ENCODE results near the gene VSTM2A.

The VSTM2A gene

GRCh38 chr7:54545241-54545563 lies 3.0 kb downstream of the VSTM2A start:
- DNase-seq (ENCODE audit: extremely low spot score): no peak
- TF ChIP-seq, protein P1, sequence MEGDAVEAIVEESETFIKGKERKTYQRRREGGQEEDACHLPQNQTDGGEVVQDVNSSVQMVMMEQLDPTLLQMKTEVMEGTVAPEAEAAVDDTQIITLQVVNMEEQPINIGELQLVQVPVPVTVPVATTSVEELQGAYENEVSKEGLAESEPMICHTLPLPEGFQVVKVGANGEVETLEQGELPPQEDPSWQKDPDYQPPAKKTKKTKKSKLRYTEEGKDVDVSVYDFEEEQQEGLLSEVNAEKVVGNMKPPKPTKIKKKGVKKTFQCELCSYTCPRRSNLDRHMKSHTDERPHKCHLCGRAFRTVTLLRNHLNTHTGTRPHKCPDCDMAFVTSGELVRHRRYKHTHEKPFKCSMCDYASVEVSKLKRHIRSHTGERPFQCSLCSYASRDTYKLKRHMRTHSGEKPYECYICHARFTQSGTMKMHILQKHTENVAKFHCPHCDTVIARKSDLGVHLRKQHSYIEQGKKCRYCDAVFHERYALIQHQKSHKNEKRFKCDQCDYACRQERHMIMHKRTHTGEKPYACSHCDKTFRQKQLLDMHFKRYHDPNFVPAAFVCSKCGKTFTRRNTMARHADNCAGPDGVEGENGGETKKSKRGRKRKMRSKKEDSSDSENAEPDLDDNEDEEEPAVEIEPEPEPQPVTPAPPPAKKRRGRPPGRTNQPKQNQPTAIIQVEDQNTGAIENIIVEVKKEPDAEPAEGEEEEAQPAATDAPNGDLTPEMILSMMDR (IDR thresholded peaks at IDR 0.05; ENCODE audit: control extremely low read depth, extremely low read depth, low read depth, missing control alignments): no peak
- ChIA-PET POLR2A (no interaction called here), CTCF (no interaction called here)

- ChIA-PET CTCF (no interaction called here), POLR2A (no interaction called here)
- no peak for DNase-seq (ENCODE audit: extremely low spot score)
- TF ChIP-seq, protein P1 (IDR thresholded peaks at IDR 0.05; ENCODE audit: control extremely low read depth, extremely low read depth, low read depth, missing control alignments): no peak
Measured at GRCh38 chr7:54546081-54546985, 4.2 kb downstream of the VSTM2A start.

DNA sequence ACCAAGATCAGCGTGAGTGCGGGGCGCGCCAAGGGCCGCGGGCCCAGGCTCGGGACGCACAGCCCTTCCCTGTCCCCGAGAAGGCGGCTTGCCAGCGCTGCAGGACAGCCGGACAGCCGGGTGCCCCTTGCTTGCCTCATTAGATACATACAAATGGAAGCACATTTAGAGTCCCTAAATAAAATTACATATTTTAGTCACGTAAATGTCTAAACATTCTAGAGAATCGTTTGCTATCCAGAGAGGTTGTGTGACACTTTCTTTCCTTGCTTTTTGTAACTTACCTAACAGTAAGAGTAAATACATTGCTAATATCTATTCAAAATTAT lies 4.8 kb downstream of the VSTM2A start:
- POLR2A ChIA-PET: no interaction called here
- TF ChIP-seq, protein P1 (IDR thresholded peaks at IDR 0.05; ENCODE audit: control extremely low read depth, extremely low read depth, low read depth, missing control alignments): no peak
- CTCF ChIA-PET: no interaction called here
- no peak for DNase-seq (ENCODE audit: extremely low spot score)

DNA sequence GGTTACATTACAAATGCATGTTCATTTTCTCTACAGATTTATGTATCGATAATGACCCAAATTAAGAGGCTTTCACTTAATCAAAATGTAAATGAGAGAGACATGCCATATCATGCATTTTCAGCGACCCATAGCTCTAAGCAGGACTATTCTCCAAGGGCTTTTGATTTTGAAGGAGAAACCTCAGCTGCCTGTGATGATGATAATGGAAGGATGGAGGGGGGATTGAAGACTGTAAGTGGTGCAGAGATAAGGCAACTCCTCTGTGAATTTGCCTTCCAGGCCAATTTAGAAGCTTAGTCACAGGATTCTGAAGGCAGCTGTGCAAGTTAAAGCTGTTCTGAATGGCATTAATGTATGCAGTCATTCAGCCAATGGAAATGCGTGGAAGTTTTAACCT lies 8.3 kb downstream of the VSTM2A start:
- TF ChIP-seq, protein P1 (IDR thresholded peaks at IDR 0.05; ENCODE audit: control extremely low read depth, extremely low read depth, low read depth, missing control alignments): no peak
- POLR2A ChIA-PET: no interaction called here
- CTCF ChIA-PET: no interaction called here

DNA sequence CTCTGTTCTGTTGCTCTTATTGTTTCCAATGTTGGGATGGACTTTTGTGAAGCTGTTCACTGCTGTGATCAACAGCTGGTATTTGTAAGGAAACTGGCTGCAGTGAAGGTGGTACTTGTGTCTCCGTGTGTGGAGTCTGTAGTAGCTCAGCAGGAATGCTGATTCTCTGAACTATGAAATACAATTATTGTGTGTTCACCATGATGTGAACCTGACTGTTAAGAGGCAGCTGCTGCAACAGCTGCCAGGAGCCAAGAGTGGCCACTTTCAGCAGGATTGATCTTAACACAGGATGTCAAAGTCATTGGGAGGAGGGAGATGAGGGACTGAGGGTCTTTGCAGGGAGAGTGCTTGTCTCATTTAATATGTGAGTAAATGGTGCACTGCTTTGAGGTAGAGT lies 13.9 kb downstream of the VSTM2A start:
- DNase-seq (ENCODE audit: extremely low spot score): no peak
- TF ChIP-seq, protein P1 (IDR thresholded peaks at IDR 0.05; ENCODE audit: control extremely low read depth, extremely low read depth, low read depth, missing control alignments): no peak
- ChIA-PET CTCF (interaction anchor here (1.1 kb wide), 1 partner anchor 44 kb away, joined by 3 read pairs; no protein-coding TSS in a partner anchor), POLR2A (no interaction called here)

More for the DNA sequence above, 8.3 kb downstream of the VSTM2A start:
- DNase-seq (ENCODE audit: extremely low spot score): no peak

- ChIA-PET POLR2A (no interaction called here), CTCF (no interaction called here)
- DNase-seq (ENCODE audit: extremely low spot score): no peak
- TF ChIP-seq, protein P1 (IDR thresholded peaks at IDR 0.05; ENCODE audit: control extremely low read depth, extremely low read depth, low read depth, missing control alignments): no peak
Measured at GRCh38 chr7:54559401-54559800, 17.2 kb downstream of the VSTM2A start.
